Endothelial cell of umbilical vein (primary cell): ENCODE measurements around the gene CD44. TPM values are rescaled to one million over a fixed set of nuclear protein-coding genes. Genes with fewer than 3 reads are reported as not detected.

ENCODE experiments used
- BruUV-seq: library from RNA; stranded (reverse); fragments of 400-500 nt; replicated peaks from 2 replicates; lab custom pipeline; 2021; lab: Mats Ljungman, UMichigan
- CTCF ChIA-PET: fragments of 300-600, 350-600 bp; sonication (Branson Sonifier 250); formaldehyde crosslinking; loops from one replicate; lab custom pipeline; 2021; ENCODE audit warnings: antibody characterized with exemption, inconsistent platforms; lab: Charles Lee
- POLR2A ChIA-PET: fragments of 300-600, 350-600 bp; sonication (Branson Sonifier 250); formaldehyde crosslinking; loops from one replicate; lab custom pipeline; 2021; ENCODE audit warnings: antibody characterized with exemption, inconsistent platforms; lab: Charles Lee
- DNase-seq: peaks from one replicate; pipeline ENCODE4 v3.0.0-alpha.2; 2011; ENCODE audit warnings: low read depth, low spot score
- FAIRE-seq: peaks from 2 replicates; lab custom pipeline; 2011; peaks lifted over from hg19 to GRCh38; lab: Jason Lieb, UNC
- H2AFZ ChIP-seq: 2 replicates; pipeline ENCODE4 v1.6.0; 2012; ENCODE audit warnings: low read depth, low read length, control low read depth, inconsistent platforms
- H3K27ac ChIP-seq: 2 replicates; pipeline ENCODE4 v1.5.1; 2011; ENCODE audit warnings: low read depth, mild to moderate bottlenecking, control low read depth, low read length, moderate library complexity; ENCODE audit not compliant: insufficient read depth
- H3K27me3 ChIP-seq, 2 experiments: 2 replicates each; pipeline versions ENCODE4 v1.6.0 to v1.6.1; 2011; ENCODE audit warnings: low read length in 2 of 2, mixed read lengths in 1 of 2; ENCODE audit not compliant: control insufficient read depth in 2 of 2, insufficient read depth in 2 of 2
- H3K36me3 ChIP-seq, 2 experiments: 2 replicates in 1 of 2; 3 replicates in 1 of 2; pipeline ENCODE4 v1.5.1; 2011; ENCODE audit warnings: low read length in 2 of 2, mild to moderate bottlenecking in 1 of 2, moderate library complexity in 1 of 2; ENCODE audit not compliant: control insufficient read depth in 2 of 2, insufficient read depth in 2 of 2; ENCODE audit errors: extremely low read depth in 1 of 2
- H3K4me1 ChIP-seq: 3 replicates; pipeline ENCODE4 v1.5.1; 2011; ENCODE audit warnings: mild to moderate bottlenecking, low read length; ENCODE audit not compliant: control insufficient read depth, insufficient read depth; ENCODE audit errors: extremely low read depth
- H3K4me2 ChIP-seq: 2 replicates; pipeline ENCODE4 v1.6.1; 2011; ENCODE audit warnings: low read length, control low read depth, mixed read lengths; ENCODE audit not compliant: insufficient read depth
- H3K4me3 ChIP-seq, 3 experiments: fragments of 200-600 bp in 1 of 3; sonication (generic), shearing (Covaris generic) in 1 of 3; replicated peaks in 1 of 3; 2 replicates each; pipeline ENCODE4 v1.5.1; 2011 to 2016; ENCODE audit warnings: control low read depth in 3 of 3, low read length in 3 of 3, mild to moderate bottlenecking in 2 of 3, inconsistent platforms in 1 of 3, low read depth in 1 of 3, moderate library complexity in 1 of 3; ENCODE audit not compliant: insufficient read depth in 1 of 3
- H3K79me2 ChIP-seq: 2 replicates; pipeline ENCODE4 v1.6.0; 2012; ENCODE audit warnings: low read length, inconsistent platforms; ENCODE audit not compliant: control insufficient read depth, insufficient read depth
- H3K9ac ChIP-seq: replicated peaks from 2 replicates; pipeline ENCODE3; 2011; ENCODE audit warnings: low read length, control low read depth; ENCODE audit not compliant: insufficient read depth; ENCODE audit errors: extremely low read depth
- H3K9me1 ChIP-seq: replicated peaks from 3 replicates; pipeline ENCODE4 v1.6.0; 2011; ENCODE audit warnings: mild to moderate bottlenecking, low read length; ENCODE audit not compliant: control insufficient read depth, insufficient read depth; ENCODE audit errors: extremely low read depth
- H3K9me3 ChIP-seq: replicated peaks from 2 replicates; pipeline ENCODE4 v1.5.1; 2012; ENCODE audit warnings: low read length, inconsistent platforms; ENCODE audit not compliant: control insufficient read depth, insufficient read depth
- H4K20me1 ChIP-seq: replicated peaks from 2 replicates; pipeline ENCODE3; 2011; ENCODE audit warnings: mild to moderate bottlenecking, low read length; ENCODE audit not compliant: control insufficient read depth, insufficient read depth; ENCODE audit errors: extremely low read depth
- CTCF ChIP-seq, 2 donors: IDR thresholded peaks; 1 replicate in 1 of 2; 2 replicates in 1 of 2; pipeline ENCODE4 v1.5.1; 2011; ENCODE audit warnings: low read length in 2 of 2, mild to moderate bottlenecking in 2 of 2, moderate library complexity in 2 of 2, control low read depth in 1 of 2, inconsistent platforms in 1 of 2, low read depth in 1 of 2; ENCODE audit not compliant: insufficient read depth in 1 of 2; ENCODE audit errors: extremely low read depth in 1 of 2
- FOS ChIP-seq: IDR thresholded peaks from 2 replicates; pipeline ENCODE4 v1.6.1; 2011; ENCODE audit warnings: mild to moderate bottlenecking, low read length, moderate library complexity, borderline replicate concordance; ENCODE audit not compliant: insufficient read depth
- POLR2A ChIP-seq: IDR thresholded peaks from 2 replicates; pipeline ENCODE4 v1.6.1; 2012; ENCODE audit warnings: low read depth, mild to moderate bottlenecking, control low read depth, low read length
- POLR2AphosphoS5 ChIP-seq: IDR thresholded peaks from 2 replicates; pipeline ENCODE4 v1.6.1; 2012; ENCODE audit warnings: low read depth, mild to moderate bottlenecking, control low read depth, low read length, moderate library complexity; ENCODE audit not compliant: insufficient read depth
- dilution Hi-C: fragments of 300-500 bp; cut with MboI; formaldehyde crosslinking; loops from one replicate; pipeline ENCODE4 v1.15.0; 2019; ENCODE audit warnings: low sequenced_read_pairs; ENCODE audit not compliant: extremely low pct_ligation_motif_present
- intact Hi-C: fragments of 100-400 bp; cut with micrococcal nuclease; formaldehyde crosslinking; loops from one replicate; pipeline ENCODE4 v1.10.0; 2022
- polyA plus RNA-seq, 4 experiments: library from polyadenylated mRNA; depleted of rRNA in 3 of 4; stranded (reverse) in 3 of 4; unstranded in 1 of 4; fragments of >200 nt; gene quantifications; 2 replicates each; pipeline versions ENCODE4 v1.2.1 to v1.2.3, GENCODE V29; 2011 to 2012; ENCODE audit warnings: missing spikeins in 1 of 4
- total RNA-seq: library from RNA; stranded (reverse); gene quantifications from 2 replicates; pipeline ENCODE4 v1.2.3, GENCODE V29; 2021

The CD44 gene
- total and polyA plus RNA-seq, 2 donors (not counting 3 experiments of a cell fraction or from before 2014, with no cell fraction given), result 25.5 to 26.3 TPM

DNA sequence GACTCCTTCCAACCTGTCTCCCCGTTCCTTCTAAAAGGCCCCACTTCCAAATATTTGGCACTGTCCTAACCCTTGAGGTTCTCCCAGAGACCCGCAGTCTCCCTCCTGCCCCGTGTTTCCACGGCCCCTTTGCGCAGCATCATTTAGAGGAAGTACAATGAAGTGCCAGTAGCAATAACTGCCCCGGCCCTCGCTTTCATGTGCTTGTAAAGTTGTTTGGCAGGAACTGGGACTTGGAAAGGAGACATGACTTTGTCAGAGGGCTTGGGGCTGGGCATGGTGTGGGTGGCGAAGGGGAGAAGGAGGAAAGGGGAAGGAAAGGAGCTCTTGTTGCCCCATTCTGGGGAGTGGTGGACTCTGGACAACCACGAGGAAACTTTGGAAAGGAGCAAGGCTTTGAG, 2.6 kb downstream of the CD44 start:
- Histone ChIP-seq H2AFZ (no peak overlapping the region), H3K36me3 (no peaks in the 10 kb centered on the region), H3K9me1 (no peaks in the 10 kb centered on the region), H3K9ac (no peak overlapping the region), H3K9me3 (no peaks in the 10 kb centered on the region), H3K4me1 (peaks cover 30% of the 10 kb centered on the region), H3K27me3 (peaks cover 0 to 11% of the 10 kb centered on the region in 2 experiments), H3K27ac (no peak overlapping the region), H4K20me1 (no peaks in the 10 kb centered on the region), H3K79me2 (peaks cover 80% of the 10 kb centered on the region), H3K4me3 (peak overlapping the region in 1 of 3 experiments; percentile 20), H3K4me2 (peak overlapping the region; percentile 16)
- no peak for TF ChIP-seq CTCF (IDR thresholded peaks at IDR 0.05; ENCODE audit: extremely low read depth in 1 of 2, insufficient read depth in 1 of 2, low read depth in 1 of 2, low read length in 2 of 2)
- FAIRE-seq (no peak), DNase-seq (no peak)
- CTCF ChIA-PET, result interaction anchor here (1.1 to 3.7 kb wide), 5 partner anchors 9 to 144 kb away, joined by 3 to 20 read pairs (median 5); no protein-coding TSS in a partner anchor
- BruUV-seq, result no TSS peak
- intact Hi-C loops, result loop anchor here (5.0 kb wide), 1 partner anchor 214 kb away; no protein-coding TSS in a partner anchor
- dilution Hi-C loops, result no loop called here
- POLR2A ChIA-PET, result no interaction called here

GRCh38 chr11:35142481-35143075, 3.6 kb downstream of the CD44 start:
- no peaks in the 10 kb centered on the region for H3K36me3 ChIP-seq
- peaks cover 0 to 11% of the 10 kb centered on the region in 2 experiments for H3K27me3 ChIP-seq
- intact Hi-C loops, result loop anchor here (5.0 kb wide), 1 partner anchor 215 kb away; no protein-coding TSS in a partner anchor
- no peaks in the 10 kb centered on the region for H3K9me1 ChIP-seq
- no peak for FAIRE-seq
- no peak overlapping the region for H2AFZ ChIP-seq
- H3K9ac ChIP-seq, result no peak overlapping the region
- no peaks in the 10 kb centered on the region for H4K20me1 ChIP-seq
- CTCF ChIA-PET, result no interaction called here
- H3K4me1 ChIP-seq, result peaks cover 30% of the 10 kb centered on the region
- no peak for TF ChIP-seq POLR2AphosphoS5
- peak; percentile 77 for TF ChIP-seq FOS
- TF ChIP-seq CTCF (IDR thresholded peaks at IDR 0.05; ENCODE audit: extremely low read depth in 1 of 2, insufficient read depth in 1 of 2, low read depth in 1 of 2, low read length in 2 of 2), result peak in 1 of 2 donors; percentile 12
- TF ChIP-seq POLR2A, result no peak
- no peak overlapping the region for H3K4me3 ChIP-seq
- POLR2A ChIA-PET, result no interaction called here
- DNase-seq, result peak; percentile 32
- dilution Hi-C loops, result no loop called here
- H3K9me3 ChIP-seq, result no peaks in the 10 kb centered on the region
- H3K4me2 ChIP-seq, result peak overlapping the region; percentile 41
- no TSS peak for BruUV-seq
- H3K27ac ChIP-seq, result no peak overlapping the region
- peaks cover 90% of the 10 kb centered on the region for H3K79me2 ChIP-seq
